Spleen (tissue), 11 donors: Measurements from ENCODE around the gene NEDD9. TPM values are rescaled to one million over a fixed set of nuclear protein-coding genes. Genes with fewer than 3 reads are reported as not detected.

Experiments used
- DNase-seq: peaks from one replicate; pipeline ENCODE4 v3.0.0-alpha.2; 2020
- H3K27ac ChIP-seq, 8 donors: fragments of 200-600 bp; sonication (generic) in 7 of 8; 1 replicate in 4 of 8; 2 replicates in 4 of 8; pipeline versions ENCODE4 v1.5.0 to v1.8.0; 2016 to 2021; ENCODE audit warnings: inconsistent platforms in 4 of 8, mild to moderate bottlenecking in 4 of 8, moderate library complexity in 1 of 8
- H3K27me3 ChIP-seq, 7 donors: fragments of 200-600 bp; sonication (generic) in 6 of 7; replicated peaks in 1 of 7; 1 replicate in 4 of 7; 2 replicates in 3 of 7; pipeline versions ENCODE4 v1.5.0 to v1.8.0; 2016 to 2021; ENCODE audit warnings: inconsistent platforms in 3 of 7, mild to moderate bottlenecking in 1 of 7
- H3K36me3 ChIP-seq, 6 donors: fragments of 200-600 bp; sonication (generic) in 5 of 6; 1 replicate in 4 of 6; 2 replicates in 2 of 6; pipeline versions ENCODE4 v1.5.0 to v1.8.0; 2016 to 2021; ENCODE audit warnings: inconsistent platforms in 2 of 6
- H3K4me1 ChIP-seq, 6 donors: fragments of 200-600 bp; sonication (generic) in 5 of 6; 1 replicate in 3 of 6; 2 replicates in 3 of 6; pipeline versions ENCODE4 v1.5.0 to v1.8.0; 2016 to 2021; ENCODE audit warnings: inconsistent platforms in 3 of 6
- H3K4me3 ChIP-seq, 8 donors: fragments of 200-600 bp; sonication (generic) in 7 of 8; 1 replicate in 4 of 8; 2 replicates in 4 of 8; pipeline versions ENCODE4 v1.5.0 to v1.8.0; 2016 to 2021; ENCODE audit warnings: inconsistent platforms in 4 of 8, mild to moderate bottlenecking in 4 of 8, moderate library complexity in 2 of 8
- H3K9me3 ChIP-seq, 8 donors: fragments of 200-600 bp; sonication (generic) in 7 of 8; 1 replicate in 4 of 8; 2 replicates in 4 of 8; pipeline versions ENCODE4 v1.5.0 to v1.8.0; 2016 to 2021; ENCODE audit warnings: inconsistent platforms in 4 of 8
- POLR2A ChIP-seq, 3 donors: fragments of 450-650 bp; IDR thresholded peaks; one replicate each; pipeline ENCODE4 v1.5.1; 2017; ENCODE audit warnings: antibody characterized with exemption in 3 of 3, mild to moderate bottlenecking in 1 of 3
- POLR2AphosphoS5 ChIP-seq, 3 donors: sonication (generic); formaldehyde crosslinking; IDR thresholded peaks; one replicate each; pipeline ENCODE4 v1.5.1; 2017; ENCODE audit warnings: antibody characterized with exemption in 3 of 3
- WGBS, 5 donors: extraction: QIAGEN DNeasy Blood & Tissue Kit in 3 of 5; methylation state at CpG; one replicate each; pipeline versions ENCODE4 v1.1.5 to v1.1.7; 2013 to 2018; 5-methylcytosine and 5-hydroxymethylcytosine counted together
- intact Hi-C: fragments of 100-400 bp; cut with DNase I; formaldehyde crosslinking; loops from one replicate; pipeline ENCODE4 v1.15.0; 2023; ENCODE audit warnings: low total_unique reads
- polyA plus RNA-seq, 3 donors: library from polyadenylated mRNA; stranded (reverse); fragments of 200-250 nt; gene quantifications; one replicate each; pipeline ENCODE4 v1.2.1, GENCODE V29; 2013
- total RNA-seq, 7 donors: library from RNA; depleted of rRNA in 3 of 7; stranded (reverse); fragments of >200 nt in 3 of 7; fragmentation: NEBNext Ultra II Directional in 4 of 7; extraction: Animal tissue kit (Norgen Biotek cat#: 25700) in 4 of 7; gene quantifications; one replicate each; pipeline versions ENCODE4 v1.1.0 to v1.2.1, GENCODE V29; 2016 to 2021
- TF ChIP-seq, protein P1 (sequence below), 11 experiments: fragments of 200-600 bp in 7 of 11; fragments of 450-650 bp in 4 of 11; sonication (generic) in 4 of 11; IDR thresholded peaks in 8 of 11; conservative IDR thresholded peaks in 3 of 11; 1 replicate in 7 of 11; 2 replicates in 4 of 11; pipeline versions ENCODE4 v1.4.0 to v1.8.0; 2016 to 2021; ENCODE audit warnings: antibody characterized with exemption in 11 of 11, inconsistent platforms in 4 of 11, mild to moderate bottlenecking in 1 of 11
- donor health status: healthy with polysubstance abuse.
- donor health status: DM: no; HTN: no; CAD: no; lungs with moderate emphysema.
- donor health status: DM: no; HTN: no; CAD: no.
- donor health status: Bipolar disorder and iron deficiency.
- donor health status: healthy.
- donor health status: DM: no; HTN: no; CAD: no.
- donor health status: DM: yes; HTN: yes; CAD: no.

The NEDD9 gene
- total and polyA plus RNA-seq, 10 donors: 16.1 to 208 (median 115) TPM

DNA sequence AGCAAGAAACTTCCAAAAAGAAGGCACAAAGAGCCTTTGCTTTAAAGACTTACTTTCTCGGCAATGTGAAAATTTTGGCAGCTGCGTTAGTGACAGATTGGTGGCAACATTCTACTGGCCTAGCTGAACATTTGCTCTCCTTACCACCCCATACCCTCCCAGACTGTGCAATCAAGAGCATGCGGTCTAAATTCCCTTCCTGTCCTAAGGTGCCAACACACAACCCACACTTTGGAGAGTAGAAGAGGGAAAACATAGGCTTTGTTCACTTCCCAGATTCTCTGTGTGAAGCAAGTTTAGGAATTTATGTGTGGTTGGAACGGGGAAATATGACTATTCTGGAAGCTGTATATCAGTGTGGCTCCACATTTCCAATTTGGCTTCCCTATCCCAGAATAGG is 29.8 kb upstream of the NEDD9 start:
- DNase-seq: no peak
- H3K9me3 ChIP-seq: no peaks in the 10 kb centered on the region
- WGBS, 5 donors: 87 to 98% (median 94%) methylated on average over 4 of the region's 4 CpGs
- H3K4me1 ChIP-seq: peaks cover 10 to 73% (median 34%) of the 10 kb centered on the region in 6 donors
- H3K27ac ChIP-seq: no peak overlapping the region
- intact Hi-C loops: no loop called here
- no peaks in the 10 kb centered on the region for H3K27me3 ChIP-seq
- H3K36me3 ChIP-seq: peaks cover 0 to 21% (median 2%) of the 10 kb centered on the region in 6 donors
- TF ChIP-seq, protein P1, sequence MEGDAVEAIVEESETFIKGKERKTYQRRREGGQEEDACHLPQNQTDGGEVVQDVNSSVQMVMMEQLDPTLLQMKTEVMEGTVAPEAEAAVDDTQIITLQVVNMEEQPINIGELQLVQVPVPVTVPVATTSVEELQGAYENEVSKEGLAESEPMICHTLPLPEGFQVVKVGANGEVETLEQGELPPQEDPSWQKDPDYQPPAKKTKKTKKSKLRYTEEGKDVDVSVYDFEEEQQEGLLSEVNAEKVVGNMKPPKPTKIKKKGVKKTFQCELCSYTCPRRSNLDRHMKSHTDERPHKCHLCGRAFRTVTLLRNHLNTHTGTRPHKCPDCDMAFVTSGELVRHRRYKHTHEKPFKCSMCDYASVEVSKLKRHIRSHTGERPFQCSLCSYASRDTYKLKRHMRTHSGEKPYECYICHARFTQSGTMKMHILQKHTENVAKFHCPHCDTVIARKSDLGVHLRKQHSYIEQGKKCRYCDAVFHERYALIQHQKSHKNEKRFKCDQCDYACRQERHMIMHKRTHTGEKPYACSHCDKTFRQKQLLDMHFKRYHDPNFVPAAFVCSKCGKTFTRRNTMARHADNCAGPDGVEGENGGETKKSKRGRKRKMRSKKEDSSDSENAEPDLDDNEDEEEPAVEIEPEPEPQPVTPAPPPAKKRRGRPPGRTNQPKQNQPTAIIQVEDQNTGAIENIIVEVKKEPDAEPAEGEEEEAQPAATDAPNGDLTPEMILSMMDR (IDR thresholded peaks at IDR 0.05 in 8 of 11, conservative IDR thresholded peaks at IDR 0.05 in 3 of 11): no peak
- no peak for TF ChIP-seq POLR2A (IDR thresholded peaks at IDR 0.05)
- TF ChIP-seq POLR2AphosphoS5 (IDR thresholded peaks at IDR 0.05): no peak
- no peak overlapping the region for H3K4me3 ChIP-seq

DNA sequence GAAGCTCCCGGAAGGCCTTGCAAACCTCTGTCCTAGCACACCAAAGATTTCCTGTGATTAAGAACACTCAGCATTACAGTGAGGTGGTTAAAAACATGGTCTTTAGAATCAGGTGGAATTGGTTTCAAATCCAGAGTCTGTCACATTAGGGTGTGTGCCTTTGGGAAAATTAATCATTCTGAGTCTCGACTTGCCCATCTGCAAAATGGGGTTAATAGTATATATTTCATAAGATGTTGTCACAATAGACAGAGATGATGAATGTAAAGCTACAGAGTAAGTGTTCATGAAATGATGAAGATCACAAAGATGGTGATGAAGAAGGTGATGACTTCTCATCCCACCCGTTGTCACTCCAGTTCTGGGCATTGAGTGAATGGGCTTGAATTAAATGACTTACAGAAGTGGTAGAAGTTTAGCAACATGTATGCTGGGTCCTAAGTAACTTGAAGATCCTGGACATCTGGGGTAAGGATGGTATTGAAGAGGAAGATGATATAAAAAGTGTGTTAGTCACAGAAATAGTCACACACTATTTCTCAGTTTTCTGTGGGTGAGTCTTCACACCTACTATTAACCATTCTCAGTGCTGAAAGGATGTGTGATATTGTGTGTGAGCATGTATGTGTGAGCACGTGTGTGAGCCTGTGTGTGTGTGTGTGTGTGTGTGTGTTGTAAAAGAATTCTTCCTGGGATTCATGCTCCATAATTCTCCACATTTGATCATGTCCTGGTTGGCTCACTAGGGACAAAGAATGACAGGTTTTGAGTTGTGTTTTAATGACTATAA is 28.0 kb upstream of the NEDD9 start:
- H3K27me3 ChIP-seq: no peaks in the 10 kb centered on the region
- no peak for DNase-seq
- H3K4me1 ChIP-seq: peaks cover 10 to 78% (median 35%) of the 10 kb centered on the region in 6 donors
- H3K27ac ChIP-seq: peak overlapping the region in 6 of 8 donors; percentile 18 to 83 (median 56)
- H3K36me3 ChIP-seq: peaks cover 0 to 34% (median 2%) of the 10 kb centered on the region in 6 donors
- no peak overlapping the region for H3K4me3 ChIP-seq
- intact Hi-C loops: no loop called here
- TF ChIP-seq POLR2AphosphoS5 (IDR thresholded peaks at IDR 0.05) (no peak), POLR2A (IDR thresholded peaks at IDR 0.05) (no peak)
- TF ChIP-seq, protein P1 (IDR thresholded peaks at IDR 0.05 in 8 of 11, conservative IDR thresholded peaks at IDR 0.05 in 3 of 11): no peak
- WGBS, 5 donors: 85 to 92% (median 88%) methylated on average over 4 of the region's 4 CpGs
- no peaks in the 10 kb centered on the region for H3K9me3 ChIP-seq

DNA sequence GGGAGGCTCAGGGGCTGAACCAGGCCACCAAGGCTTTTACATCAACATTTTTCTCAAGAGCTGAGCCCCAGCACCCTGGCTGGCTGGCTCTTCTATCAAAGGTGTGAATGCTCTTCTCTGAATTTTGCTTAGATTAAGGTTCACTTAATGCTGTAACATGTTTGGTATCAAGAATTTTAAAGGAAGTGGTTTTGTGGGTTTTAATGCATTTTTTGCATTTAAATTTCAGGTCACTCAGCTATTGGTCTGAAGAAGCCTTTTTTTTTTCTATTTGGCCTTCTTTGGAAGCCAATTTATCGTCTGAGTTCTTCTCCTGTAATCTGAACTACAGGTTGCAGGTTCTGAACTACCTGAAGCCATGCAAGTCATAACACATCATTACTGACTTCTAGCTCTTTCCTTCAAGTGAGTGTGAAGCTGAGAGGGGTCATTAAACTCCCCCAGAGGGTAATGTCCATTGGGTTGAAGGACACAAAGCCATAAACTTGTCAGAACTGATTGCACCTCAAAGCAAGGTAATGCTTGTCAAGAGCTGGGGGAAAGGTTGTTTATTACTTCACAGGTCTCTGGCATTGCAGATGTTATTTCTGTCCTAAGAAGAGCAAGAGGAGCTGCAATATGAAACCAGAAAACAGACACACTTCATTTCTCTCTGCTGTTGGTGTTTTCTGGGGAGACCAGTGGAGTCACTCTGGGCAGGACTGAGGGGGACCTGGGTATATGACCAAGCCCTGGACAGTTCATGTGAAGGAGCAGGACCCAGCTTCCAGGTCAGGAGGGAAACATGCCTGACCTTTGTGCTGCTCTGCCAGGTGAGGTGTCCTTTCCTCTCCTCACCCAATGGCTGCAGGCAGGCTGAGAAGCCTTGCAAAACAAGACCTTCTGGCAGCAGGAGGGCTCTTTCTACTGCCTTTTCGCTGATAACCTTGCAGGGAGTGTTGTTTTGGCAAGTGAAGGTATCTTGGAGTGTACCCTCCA is 26.1 kb upstream of the NEDD9 start:
- H3K36me3 ChIP-seq: peaks cover 0 to 29% (median 2%) of the 10 kb centered on the region in 6 donors
- WGBS, 5 donors: 57 to 69% (median 60%) methylated on average over 2 of the region's 2 CpGs
- no peaks in the 10 kb centered on the region for H3K27me3 ChIP-seq
- peaks cover 10 to 75% (median 32%) of the 10 kb centered on the region in 6 donors for H3K4me1 ChIP-seq
- peak overlapping the region in 7 of 8 donors; percentile 5 to 83 (median 50) for H3K27ac ChIP-seq
- TF ChIP-seq, protein P1 (IDR thresholded peaks at IDR 0.05 in 8 of 11, conservative IDR thresholded peaks at IDR 0.05 in 3 of 11): no peak
- TF ChIP-seq POLR2AphosphoS5 (IDR thresholded peaks at IDR 0.05): no peak
- TF ChIP-seq POLR2A (IDR thresholded peaks at IDR 0.05): no peak
- no peaks in the 10 kb centered on the region for H3K9me3 ChIP-seq
- H3K4me3 ChIP-seq: no peak overlapping the region
- DNase-seq: no peak
- intact Hi-C loops: no loop called here
